Spleen (tissue), 7 donors: ENCODE measurements around the gene TTC38.

ENCODE experiments used
- POLR2AphosphoS5 ChIP-seq, 3 donors: sonication (generic); formaldehyde crosslinking; IDR thresholded peaks; one replicate each; pipeline ENCODE4 v1.5.1; 2017; ENCODE audit warnings: antibody characterized with exemption in 3 of 3
- TF ChIP-seq, protein P1 (sequence below), 11 experiments: fragments of 200-600 bp in 7 of 11; fragments of 450-650 bp in 4 of 11; sonication (generic) in 4 of 11; IDR thresholded peaks in 8 of 11; conservative IDR thresholded peaks in 3 of 11; 1 replicate in 7 of 11; 2 replicates in 4 of 11; pipeline versions ENCODE4 v1.4.0 to v1.8.0; 2016 to 2021; ENCODE audit warnings: antibody characterized with exemption in 11 of 11, inconsistent platforms in 4 of 11, mild to moderate bottlenecking in 1 of 11
- donor health status: DM: no; HTN: no; CAD: no; lungs with moderate emphysema.
- donor health status: DM: no; HTN: no; CAD: no.
- donor health status: DM: no; HTN: no; CAD: no.

DNA sequence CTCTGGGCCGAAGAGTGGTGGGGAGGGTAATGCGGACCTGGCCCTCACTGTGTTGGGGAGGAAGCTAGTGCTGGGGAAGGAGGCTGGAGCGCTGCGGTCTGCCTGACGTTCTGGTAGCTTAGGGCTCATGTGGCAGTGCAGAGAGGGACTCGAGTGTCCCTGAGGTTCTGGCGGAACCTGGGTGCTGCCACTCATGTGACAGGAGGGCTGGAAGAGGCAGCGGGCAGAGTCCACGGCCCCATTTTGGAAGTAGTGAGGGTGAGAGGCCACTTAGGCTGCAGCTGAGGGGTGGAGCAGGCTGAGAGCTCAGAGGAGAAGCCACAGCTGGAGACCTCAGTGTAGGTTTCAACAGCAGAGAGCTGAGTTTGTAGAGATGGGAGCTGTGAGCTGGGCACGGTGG is 51.5 kb downstream of the TTC38 start:
- TF ChIP-seq, protein P1, sequence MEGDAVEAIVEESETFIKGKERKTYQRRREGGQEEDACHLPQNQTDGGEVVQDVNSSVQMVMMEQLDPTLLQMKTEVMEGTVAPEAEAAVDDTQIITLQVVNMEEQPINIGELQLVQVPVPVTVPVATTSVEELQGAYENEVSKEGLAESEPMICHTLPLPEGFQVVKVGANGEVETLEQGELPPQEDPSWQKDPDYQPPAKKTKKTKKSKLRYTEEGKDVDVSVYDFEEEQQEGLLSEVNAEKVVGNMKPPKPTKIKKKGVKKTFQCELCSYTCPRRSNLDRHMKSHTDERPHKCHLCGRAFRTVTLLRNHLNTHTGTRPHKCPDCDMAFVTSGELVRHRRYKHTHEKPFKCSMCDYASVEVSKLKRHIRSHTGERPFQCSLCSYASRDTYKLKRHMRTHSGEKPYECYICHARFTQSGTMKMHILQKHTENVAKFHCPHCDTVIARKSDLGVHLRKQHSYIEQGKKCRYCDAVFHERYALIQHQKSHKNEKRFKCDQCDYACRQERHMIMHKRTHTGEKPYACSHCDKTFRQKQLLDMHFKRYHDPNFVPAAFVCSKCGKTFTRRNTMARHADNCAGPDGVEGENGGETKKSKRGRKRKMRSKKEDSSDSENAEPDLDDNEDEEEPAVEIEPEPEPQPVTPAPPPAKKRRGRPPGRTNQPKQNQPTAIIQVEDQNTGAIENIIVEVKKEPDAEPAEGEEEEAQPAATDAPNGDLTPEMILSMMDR (IDR thresholded peaks at IDR 0.05 in 8 of 11, conservative IDR thresholded peaks at IDR 0.05 in 3 of 11): no peak
- no peak for TF ChIP-seq POLR2AphosphoS5 (IDR thresholded peaks at IDR 0.05)
